SK-N-SH treated with all-trans-retinoic acid at 6 μM for 48 hours (cell line): Measurements from ENCODE around the gene ALK.

Experiments used
- ATAC-seq: fragments of 200-7000 bp; cut with Tn5 transposase; 3 replicates; pipeline ENCODE4 v1.9.1; 2020; ENCODE audit warnings: mild to moderate bottlenecking, moderate library complexity
- ARNTL ChIP-seq: fragments of 450-650 bp; formaldehyde crosslinking; IDR thresholded peaks from 2 replicates; pipeline ENCODE4 v1.5.0; 2020; ENCODE audit warnings: low read depth, mild to moderate bottlenecking, moderate library complexity, borderline replicate concordance
- BACH2 ChIP-seq: fragments of 250-450 bp; sonication (Bioruptor Pico); IDR thresholded peaks from 2 replicates; pipeline ENCODE4 v1.9.0; 2021; ENCODE audit warnings: mild to moderate bottlenecking, borderline replicate concordance
- CREB5 ChIP-seq: fragments of 250-450 bp; sonication (Bioruptor Pico); IDR thresholded peaks from 2 replicates; pipeline ENCODE4 v1.5.1; 2020; ENCODE audit warnings: low read depth, mild to moderate bottlenecking, moderate library complexity
- CSRNP3 ChIP-seq: fragments of 250-450 bp; sonication (Bioruptor Pico); IDR thresholded peaks from 2 replicates; pipeline ENCODE4 v1.5.1; 2021; ENCODE audit warnings: mild to moderate bottlenecking, moderate library complexity
- GLIS3 ChIP-seq: fragments of 250-450 bp; sonication (Bioruptor Pico); IDR thresholded peaks from 2 replicates; pipeline ENCODE4 v1.5.0; 2020; ENCODE audit warnings: mild to moderate bottlenecking, moderate library complexity
- ISL1 ChIP-seq: fragments of 250-450 bp; sonication (Bioruptor Pico); IDR thresholded peaks from 2 replicates; pipeline ENCODE4 v2.1.2; 2022; ENCODE audit warnings: mild to moderate bottlenecking, moderate library complexity
- OSR1 ChIP-seq: fragments of 250-450 bp; sonication (Bioruptor Pico); IDR thresholded peaks from 2 replicates; pipeline ENCODE4 v1.8.0; 2022; ENCODE audit warnings: moderate library complexity, mild to moderate bottlenecking, inconsistent platforms
- PPARA ChIP-seq: fragments of 250-450 bp; sonication (Bioruptor Pico); IDR thresholded peaks from 2 replicates; pipeline ENCODE4 v1.5.0; 2020; ENCODE audit warnings: mild to moderate bottlenecking, borderline replicate concordance
- RARB ChIP-seq: fragments of 250-450 bp; sonication (Bioruptor Pico); IDR thresholded peaks from 2 replicates; pipeline ENCODE4 v1.8.0; 2021; ENCODE audit warnings: mild to moderate bottlenecking, moderate library complexity
- SNAI2 ChIP-seq: fragments of 250-450 bp; sonication (Bioruptor Pico); IDR thresholded peaks from 2 replicates; pipeline ENCODE4 v1.5.0; 2020; ENCODE audit warnings: mild to moderate bottlenecking, moderate library complexity
- TCF4 ChIP-seq: fragments of 250-450 bp; sonication (Bioruptor Pico); IDR thresholded peaks from 2 replicates; pipeline ENCODE4 v1.8.0; 2021; ENCODE audit warnings: mild to moderate bottlenecking, moderate library complexity, borderline replicate concordance
- ZFP3 ChIP-seq: fragments of 250-450 bp; sonication (Bioruptor Pico); IDR thresholded peaks from 2 replicates; pipeline ENCODE4 v1.5.0; 2020; ENCODE audit warnings: mild to moderate bottlenecking, moderate library complexity
- ZNF70 ChIP-seq: fragments of 450-650 bp; formaldehyde crosslinking; IDR thresholded peaks from 2 replicates; pipeline ENCODE4 v1.5.0; 2020; ENCODE audit warnings: mild to moderate bottlenecking, moderate library complexity
- ZNF8 ChIP-seq: fragments of 450-650 bp; formaldehyde crosslinking; IDR thresholded peaks from 2 replicates; pipeline ENCODE4 v1.5.0; 2020; ENCODE audit warnings: mild to moderate bottlenecking, moderate library complexity
- TF ChIP-seq, protein P1 (sequence below): fragments of 250-450 bp; sonication (Bioruptor Pico); IDR thresholded peaks from 2 replicates; pipeline ENCODE4 v1.5.0; 2020; ENCODE audit warnings: mild to moderate bottlenecking, moderate library complexity
- TF ChIP-seq, protein P2 (sequence below): fragments of 250-450 bp; sonication (Bioruptor Pico); IDR thresholded peaks from 2 replicates; pipeline ENCODE4 v1.8.0; 2020; ENCODE audit warnings: mild to moderate bottlenecking, moderate library complexity, borderline replicate concordance

Gene ALK

GRCh38 chr2:29155578-29155977 lies 765.8 kb downstream of the ALK start:
- TF ChIP-seq TCF4 (no peak), BACH2 (CRISPR knock-in tag) (no peak), GLIS3 (no peak)
- TF ChIP-seq, all 23 proteins: peak for 0
- ATAC-seq: no peak

- ATAC-seq: no peak
- TF ChIP-seq ZFP3 (no peak), ARNTL (CRISPR knock-in tag) (no peak), ZNF8 (no peak), CSRNP3 (CRISPR knock-in tag) (no peak), RARB (CRISPR knock-in tag) (no peak)
Observed at GRCh38 chr2:29154610-29155009, 766.8 kb downstream of the ALK start.

DNA sequence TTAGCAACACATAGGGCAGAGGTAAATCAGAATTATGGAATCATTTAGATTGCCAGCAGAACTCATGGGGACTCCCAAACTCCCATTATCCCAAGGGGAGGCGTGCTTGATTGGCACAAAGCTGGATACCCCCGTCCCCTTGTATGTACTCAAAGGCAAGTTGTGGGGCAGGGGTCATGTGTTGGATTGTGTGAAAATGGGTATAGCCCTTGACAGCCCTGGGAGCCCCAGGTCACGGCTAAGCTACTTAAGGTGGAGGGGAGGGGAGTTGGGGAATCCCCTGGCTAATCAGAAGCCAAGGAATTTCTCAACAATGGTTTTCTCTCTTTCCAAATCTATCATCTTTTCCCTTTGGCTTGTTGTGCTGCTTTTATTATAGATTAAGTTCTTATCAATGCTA lies 773.4 kb downstream of the ALK start:
- TF ChIP-seq ZFP3 (no peak), ZNF8 (no peak), TCF4 (no peak), PPARA (no peak), ISL1 (CRISPR knock-in tag) (no peak), CSRNP3 (CRISPR knock-in tag) (no peak), RARB (CRISPR knock-in tag) (no peak), OSR1 (CRISPR knock-in tag) (no peak)
- TF ChIP-seq, protein P1, sequence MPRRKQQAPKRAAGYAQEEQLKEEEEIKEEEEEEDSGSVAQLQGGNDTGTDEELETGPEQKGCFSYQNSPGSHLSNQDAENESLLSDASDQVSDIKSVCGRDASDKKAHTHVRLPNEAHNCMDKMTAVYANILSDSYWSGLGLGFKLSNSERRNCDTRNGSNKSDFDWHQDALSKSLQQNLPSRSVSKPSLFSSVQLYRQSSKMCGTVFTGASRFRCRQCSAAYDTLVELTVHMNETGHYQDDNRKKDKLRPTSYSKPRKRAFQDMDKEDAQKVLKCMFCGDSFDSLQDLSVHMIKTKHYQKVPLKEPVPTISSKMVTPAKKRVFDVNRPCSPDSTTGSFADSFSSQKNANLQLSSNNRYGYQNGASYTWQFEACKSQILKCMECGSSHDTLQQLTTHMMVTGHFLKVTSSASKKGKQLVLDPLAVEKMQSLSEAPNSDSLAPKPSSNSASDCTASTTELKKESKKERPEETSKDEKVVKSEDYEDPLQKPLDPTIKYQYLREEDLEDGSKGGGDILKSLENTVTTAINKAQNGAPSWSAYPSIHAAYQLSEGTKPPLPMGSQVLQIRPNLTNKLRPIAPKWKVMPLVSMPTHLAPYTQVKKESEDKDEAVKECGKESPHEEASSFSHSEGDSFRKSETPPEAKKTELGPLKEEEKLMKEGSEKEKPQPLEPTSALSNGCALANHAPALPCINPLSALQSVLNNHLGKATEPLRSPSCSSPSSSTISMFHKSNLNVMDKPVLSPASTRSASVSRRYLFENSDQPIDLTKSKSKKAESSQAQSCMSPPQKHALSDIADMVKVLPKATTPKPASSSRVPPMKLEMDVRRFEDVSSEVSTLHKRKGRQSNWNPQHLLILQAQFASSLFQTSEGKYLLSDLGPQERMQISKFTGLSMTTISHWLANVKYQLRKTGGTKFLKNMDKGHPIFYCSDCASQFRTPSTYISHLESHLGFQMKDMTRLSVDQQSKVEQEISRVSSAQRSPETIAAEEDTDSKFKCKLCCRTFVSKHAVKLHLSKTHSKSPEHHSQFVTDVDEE: no peak
- TF ChIP-seq, protein P2, sequence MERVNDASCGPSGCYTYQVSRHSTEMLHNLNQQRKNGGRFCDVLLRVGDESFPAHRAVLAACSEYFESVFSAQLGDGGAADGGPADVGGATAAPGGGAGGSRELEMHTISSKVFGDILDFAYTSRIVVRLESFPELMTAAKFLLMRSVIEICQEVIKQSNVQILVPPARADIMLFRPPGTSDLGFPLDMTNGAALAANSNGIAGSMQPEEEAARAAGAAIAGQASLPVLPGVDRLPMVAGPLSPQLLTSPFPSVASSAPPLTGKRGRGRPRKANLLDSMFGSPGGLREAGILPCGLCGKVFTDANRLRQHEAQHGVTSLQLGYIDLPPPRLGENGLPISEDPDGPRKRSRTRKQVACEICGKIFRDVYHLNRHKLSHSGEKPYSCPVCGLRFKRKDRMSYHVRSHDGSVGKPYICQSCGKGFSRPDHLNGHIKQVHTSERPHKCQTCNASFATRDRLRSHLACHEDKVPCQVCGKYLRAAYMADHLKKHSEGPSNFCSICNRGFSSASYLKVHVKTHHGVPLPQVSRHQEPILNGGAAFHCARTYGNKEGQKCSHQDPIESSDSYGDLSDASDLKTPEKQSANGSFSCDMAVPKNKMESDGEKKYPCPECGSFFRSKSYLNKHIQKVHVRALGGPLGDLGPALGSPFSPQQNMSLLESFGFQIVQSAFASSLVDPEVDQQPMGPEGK (CRISPR knock-in tag): no peak
- no peak for ATAC-seq

GRCh38 chr2:29146197-29146596 lies 775.2 kb downstream of the ALK start:
- ATAC-seq: no peak
- no peak for TF ChIP-seq SNAI2 (CRISPR knock-in tag)
- TF ChIP-seq ARNTL (CRISPR knock-in tag): no peak
- TF ChIP-seq CREB5: no peak
- TF ChIP-seq TCF4: no peak
- TF ChIP-seq ZFP3: no peak
- TF ChIP-seq GLIS3: no peak
- TF ChIP-seq PPARA: no peak
- no peak for TF ChIP-seq OSR1 (CRISPR knock-in tag)
- TF ChIP-seq ZNF70 (CRISPR knock-in tag): no peak
- no peak for TF ChIP-seq ZNF8
- no peak for TF ChIP-seq ISL1 (CRISPR knock-in tag)
- TF ChIP-seq CSRNP3 (CRISPR knock-in tag): no peak
